CD14-positive monocyte (primary cell): Measurements from ENCODE around the gene DPYSL3. TPM values are rescaled to one million over a fixed set of nuclear protein-coding genes. Genes with fewer than 3 reads are reported as not detected.

Source experiments
- DNase-seq, 3 donors: peaks; one replicate each; pipeline ENCODE4 v3.0.0-alpha.2; 2011 to 2022
- H2AFZ ChIP-seq: 2 replicates; pipeline ENCODE4 v1.6.0; 2012; ENCODE audit warnings: mild to moderate bottlenecking, low read depth, low read length, inconsistent platforms; ENCODE audit not compliant: insufficient read depth, poor library complexity, severe bottlenecking
- H3K27ac ChIP-seq, 2 donors: 1 replicate in 1 of 2; 2 replicates in 1 of 2; pipeline ENCODE4 v1.5.1; 2012 to 2013; ENCODE audit warnings: low read length in 2 of 2, control low read depth in 1 of 2, inconsistent platforms in 1 of 2, low read depth in 1 of 2, mild to moderate bottlenecking in 1 of 2
- H3K27me3 ChIP-seq, 2 donors: one replicate each; pipeline versions ENCODE4 v1.6.0 to v1.6.1; 2011 to 2013; ENCODE audit warnings: low read length in 2 of 2; ENCODE audit not compliant: control insufficient read depth in 2 of 2, insufficient read depth in 2 of 2
- H3K36me3 ChIP-seq, 2 donors: replicated peaks in 1 of 2; 1 replicate in 1 of 2; 2 replicates in 1 of 2; pipeline versions ENCODE4 v1.5.1 to v1.6.1; 2012 to 2013; ENCODE audit warnings: low read length in 2 of 2, control low read depth in 1 of 2, inconsistent platforms in 1 of 2, mild to moderate bottlenecking in 1 of 2; ENCODE audit not compliant: insufficient read depth in 2 of 2, control insufficient read depth in 1 of 2
- H3K4me1 ChIP-seq, 2 donors: 1 replicate in 1 of 2; 2 replicates in 1 of 2; pipeline versions ENCODE4 v1.5.1 to v1.6.1; 2012 to 2013; ENCODE audit warnings: low read length in 2 of 2, control low read depth in 1 of 2, inconsistent platforms in 1 of 2, mild to moderate bottlenecking in 1 of 2, moderate library complexity in 1 of 2; ENCODE audit not compliant: insufficient read depth in 2 of 2, control insufficient read depth in 1 of 2
- H3K4me2 ChIP-seq: replicated peaks from 2 replicates; pipeline ENCODE3; 2012; ENCODE audit warnings: low read length, moderate library complexity, mild to moderate bottlenecking; ENCODE audit not compliant: poor library complexity, severe bottlenecking; ENCODE audit errors: extremely low read depth
- H3K4me3 ChIP-seq, 3 experiments: fragments of 200-600 bp in 1 of 3; sonication (generic) in 1 of 3; replicated peaks in 1 of 3; 1 replicate in 2 of 3; 2 replicates in 1 of 3; pipeline ENCODE4 v1.5.1; 2011 to 2013; ENCODE audit warnings: low read length in 3 of 3, mild to moderate bottlenecking in 3 of 3, control low read depth in 2 of 3, low read depth in 2 of 3, inconsistent platforms in 1 of 3, moderate library complexity in 1 of 3
- H3K79me2 ChIP-seq: 2 replicates; pipeline ENCODE4 v1.6.0; 2012; ENCODE audit warnings: mild to moderate bottlenecking, control low read depth, inconsistent platforms, low read length, moderate library complexity; ENCODE audit not compliant: insufficient read depth
- H3K9ac ChIP-seq: 2 replicates; pipeline ENCODE4 v1.6.0; 2017; ENCODE audit warnings: low read length, mild to moderate bottlenecking; ENCODE audit not compliant: insufficient read depth, poor library complexity, severe bottlenecking
- H3K9me3 ChIP-seq, 2 donors: replicated peaks in 1 of 2; 1 replicate in 1 of 2; 2 replicates in 1 of 2; pipeline versions ENCODE4 v1.5.1 to v1.6.1; 2012 to 2013; ENCODE audit warnings: low read length in 2 of 2, control low read depth in 1 of 2; ENCODE audit not compliant: control insufficient read depth in 1 of 2, insufficient read depth in 1 of 2
- H4K20me1 ChIP-seq: 2 replicates; pipeline ENCODE4 v1.6.0; 2012; ENCODE audit warnings: mild to moderate bottlenecking, low read length, control low read depth, moderate library complexity; ENCODE audit not compliant: insufficient read depth
- H3K27ac Mint-ChIP-seq, 7 donors: one replicate each; pipeline ENCODE4 v1.8.0; 2020; ENCODE audit warnings: mild to moderate bottlenecking in 7 of 7, mixed read lengths in 7 of 7, moderate library complexity in 6 of 7, inconsistent platforms in 2 of 7
- H3K27me3 Mint-ChIP-seq, 3 donors: one replicate each; pipeline ENCODE4 v1.8.0; 2021 to 2022; ENCODE audit warnings: low read depth in 3 of 3, mild to moderate bottlenecking in 3 of 3, mixed read lengths in 3 of 3, moderate library complexity in 3 of 3, inconsistent platforms in 1 of 3
- H3K36me3 Mint-ChIP-seq, 2 donors: one replicate each; pipeline ENCODE4 v1.8.0; 2020; ENCODE audit warnings: mixed read lengths in 2 of 2, inconsistent platforms in 1 of 2, mild to moderate bottlenecking in 1 of 2
- H3K4me1 Mint-ChIP-seq: one replicate; pipeline ENCODE4 v1.8.0; 2020; ENCODE audit warnings: mild to moderate bottlenecking, mixed read lengths
- H3K4me3 Mint-ChIP-seq, 2 donors: one replicate each; pipeline ENCODE4 v1.8.0; 2020; ENCODE audit warnings: mild to moderate bottlenecking in 2 of 2, mixed read lengths in 2 of 2, moderate library complexity in 1 of 2
- H3K9me3 Mint-ChIP-seq, 7 donors: one replicate each; pipeline ENCODE4 v1.8.0; 2020 to 2022; ENCODE audit warnings: mixed read lengths in 7 of 7, mild to moderate bottlenecking in 6 of 7, moderate library complexity in 6 of 7, inconsistent platforms in 2 of 7
- CTCF ChIP-seq: fragments of 200-600 bp; IDR thresholded peaks from one replicate; pipeline ENCODE4 v1.8.0; 2022; ENCODE audit warnings: antibody characterized with exemption, mild to moderate bottlenecking
- WGBS: methylation state at CpG from one replicate; pipeline ENCODE4 v1.1.5; 2013; ENCODE audit warnings: missing lambda C conversion rate; ENCODE audit not compliant: insufficient coverage; 5-methylcytosine and 5-hydroxymethylcytosine counted together
- intact Hi-C, 2 donors: fragments of 100-400 bp; cut with micrococcal nuclease; formaldehyde crosslinking; loops; one replicate each; pipeline versions ENCODE4 v1.15.0 to v1.15.1; 2023
- polyA plus RNA-seq, 3 donors: library from polyadenylated mRNA; depleted of rRNA in 1 of 3; unstranded in 2 of 3; stranded (reverse) in 1 of 3; fragments of 300-500 nt in 2 of 3; fragments of >200 nt in 1 of 3; fragmentation: Illumina TruSeq in 2 of 3; gene quantifications; 1 replicate in 2 of 3; 2 replicates in 1 of 3; pipeline ENCODE4 v1.2.3, GENCODE V29; 2012 to 2021

DPYSL3 gene
- polyA plus RNA-seq, 3 donors: 0.05 TPM; not detected in 2

- Histone ChIP-seq H3K9me3 (no peaks in the 10 kb centered on the region), H4K20me1 (no peaks in the 10 kb centered on the region), H2AFZ (no peak overlapping the region), H3K36me3 (no peaks in the 10 kb centered on the region), H3K4me1 (peaks cover 22% of the 10 kb centered on the region in 2 donors), H3K27ac (no peak overlapping the region), H3K27me3 (peaks cover 4 to 8% of the 10 kb centered on the region in 2 donors), H3K4me3 (no peak overlapping the region), H3K4me2 (no peak overlapping the region), H3K9ac (no peak overlapping the region), H3K79me2 (no peaks in the 10 kb centered on the region)
- H3K4me1 Mint-ChIP-seq: peaks cover 21% of the 10 kb centered on the region
- peaks cover 9 to 16% (median 11%) of the 10 kb centered on the region in 3 donors for H3K27me3 Mint-ChIP-seq
- peaks cover 0 to 3% (median 0%) of the 10 kb centered on the region in 7 donors for H3K9me3 Mint-ChIP-seq
- peaks cover 0 to 2% of the 10 kb centered on the region in 2 donors for H3K36me3 Mint-ChIP-seq
- no peak overlapping the region for H3K4me3 Mint-ChIP-seq
- H3K27ac Mint-ChIP-seq: no peak overlapping the region
- no CpG with 5 or more reads among the region's 3 CpGs for WGBS
- intact Hi-C loops: no loop called here
- TF ChIP-seq CTCF: no peak
- no peak for DNase-seq
These were observed 51.3 kb downstream of the DPYSL3 start for GRCh38 chr5:147458581-147458980.

DNA sequence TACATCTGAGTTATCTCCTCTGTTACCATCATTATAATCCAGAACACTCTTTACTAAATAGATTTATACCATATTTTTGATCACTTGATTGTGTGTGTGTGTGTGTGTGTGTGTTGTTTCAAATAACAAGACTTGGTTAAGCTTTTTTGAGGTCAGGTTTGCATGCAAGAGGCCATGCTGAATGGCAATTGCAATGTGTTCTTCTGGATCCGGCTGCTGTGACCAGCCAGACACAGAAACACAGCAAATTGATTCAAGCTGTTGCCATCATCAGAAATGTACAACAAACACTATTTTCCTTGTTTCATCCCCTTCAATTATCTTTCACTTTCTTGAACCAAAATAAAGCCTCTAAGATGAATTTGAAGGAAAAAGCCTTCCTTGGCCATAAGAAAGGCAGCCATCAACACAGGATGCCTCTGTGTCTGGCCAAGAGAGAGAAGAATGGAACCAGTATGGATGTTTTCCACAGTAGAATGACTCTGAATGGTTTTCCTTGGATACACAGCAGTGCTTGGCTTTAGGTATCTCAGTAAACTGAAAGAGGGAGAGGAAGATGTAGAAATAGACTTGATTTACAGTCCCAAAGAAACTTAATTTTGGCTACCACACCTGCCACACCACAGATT, 53.9 kb downstream of the DPYSL3 start:
- no peak overlapping the region for H2AFZ ChIP-seq
- 100% methylated on average over 1 of the region's 1 CpG for WGBS
- H3K4me3 ChIP-seq: no peak overlapping the region
- peaks cover 31 to 33% of the 10 kb centered on the region in 2 donors for H3K4me1 ChIP-seq
- Mint-ChIP-seq H3K4me1 (peaks cover 31% of the 10 kb centered on the region), H3K27ac (no peak overlapping the region), H3K36me3 (peaks cover 2 to 6% of the 10 kb centered on the region in 2 donors), H3K27me3 (peaks cover 32 to 43% (median 36%) of the 10 kb centered on the region in 3 donors), H3K9me3 (peaks cover 0 to 11% (median 7%) of the 10 kb centered on the region in 7 donors), H3K4me3 (no peak overlapping the region)
- no peaks in the 10 kb centered on the region for H3K79me2 ChIP-seq
- DNase-seq: no peak
- H3K36me3 ChIP-seq: no peaks in the 10 kb centered on the region
- no peak overlapping the region for H3K27ac ChIP-seq
- peaks cover 0 to 7% of the 10 kb centered on the region in 2 donors for H3K9me3 ChIP-seq
- H3K9ac ChIP-seq: no peak overlapping the region
- no peak for TF ChIP-seq CTCF
- no peak overlapping the region for H3K4me2 ChIP-seq
- H3K27me3 ChIP-seq: peaks cover 26 to 33% of the 10 kb centered on the region in 2 donors
- intact Hi-C loops: no loop called here
- H4K20me1 ChIP-seq: no peaks in the 10 kb centered on the region
